GM21390 (cell line): ENCODE results near the gene POTEF.
"Not testable (repeated sequence)": the region's sequence is repeated elsewhere in the genome, so short reads cannot be mapped to it uniquely, and the experiment has no call there.

ENCODE experiments used
- ATAC-seq: cut with Tn5 transposase; IDR thresholded peaks from one replicate; pipeline ENCODE4 v1.9.1; 2021; ENCODE audit not compliant: unreplicated experiment

The POTEF gene

GRCh38 chr2:130135692-130136541, 6.9 kb upstream of the POTEF start:
- ATAC-seq: no peak

GRCh38 chr2:130128464-130128863, 558 bp downstream of the POTEF start:
- not testable (repeated sequence) for ATAC-seq

GRCh38 chr2:130127726-130128125, 1.3 kb downstream of the POTEF start:
- ATAC-seq: not testable (repeated sequence)

- not testable (repeated sequence) for ATAC-seq
Observed at GRCh38 chr2:130120924-130121323, 8.1 kb downstream of the POTEF start.

- ATAC-seq: not testable (repeated sequence)
Observed at GRCh38 chr2:130102597-130103363, 26.2 kb downstream of the POTEF start.

- not testable (repeated sequence) for ATAC-seq
Observed at GRCh38 chr2:130062645-130063044, 66.4 kb downstream of the POTEF start.

- not testable (repeated sequence) for ATAC-seq
Observed at GRCh38 chr2:130059982-130060381, 69.0 kb downstream of the POTEF start.

- ATAC-seq: not testable (repeated sequence)
Observed at GRCh38 chr2:130056336-130056735, 72.7 kb downstream of the POTEF start.

- ATAC-seq: not testable (repeated sequence)
Observed at GRCh38 chr2:130053217-130053911, 75.7 kb downstream of the POTEF start.

- not testable (repeated sequence) for ATAC-seq
Observed at GRCh38 chr2:130052376-130052775, 76.6 kb downstream of the POTEF start.

- not testable (repeated sequence) for ATAC-seq
Observed at GRCh38 chr2:130048422-130048821, 80.6 kb downstream of the POTEF start.

- not testable (repeated sequence) for ATAC-seq
Observed at GRCh38 chr2:130038265-130038603, 90.8 kb downstream of the POTEF start.

- ATAC-seq: not testable (repeated sequence)
Observed at GRCh38 chr2:130025931-130026330, 103.1 kb downstream of the POTEF start.
